H1 (cell line): Measurements from ENCODE around the gene GHRL. TPM values are rescaled to one million over a fixed set of nuclear protein-coding genes. Genes with fewer than 3 reads are reported as not detected.

ENCODE experiments used
- CTCF ChIA-PET: fragments of 300-600 bp; sonication (Branson Sonifier 250); formaldehyde crosslinking; loops from one replicate; lab custom pipeline; 2021; ENCODE audit not compliant: partially characterized antibody; lab: Charles Lee
- POLR2A ChIA-PET: fragments of 300-600 bp; sonication (Branson Sonifier 250); formaldehyde crosslinking; loops from one replicate; lab custom pipeline; 2021; ENCODE audit warnings: inconsistent platforms; ENCODE audit not compliant: partially characterized antibody; lab: Charles Lee
- DNase-seq, 2 experiments: peaks; one replicate each; pipeline versions ENCODE4 v3.0.0 to v3.0.0-alpha.2; 2010 to 2022; ENCODE audit warnings: low spot score in 2 of 2, low read depth in 1 of 2, mixed read lengths in 1 of 2
- FAIRE-seq: peaks from 2 replicates; lab custom pipeline; 2011; peaks lifted over from hg19 to GRCh38; lab: Jason Lieb, UNC
- H2AFZ ChIP-seq: 2 replicates; pipeline ENCODE4 v1.8.1; 2012; ENCODE audit warnings: low read length, inconsistent platforms
- H2AK5ac ChIP-seq: 2 replicates; pipeline ENCODE4 v1.6.1; 2013; ENCODE audit warnings: low read depth, low read length
- H2BK120ac ChIP-seq: replicated peaks from 2 replicates; pipeline ENCODE3; 2013; ENCODE audit warnings: low read depth, low read length, inconsistent platforms
- H2BK12ac ChIP-seq: 2 replicates; pipeline ENCODE4 v1.6.1; 2013; ENCODE audit warnings: low read depth, low read length
- H2BK15ac ChIP-seq: 2 replicates; pipeline ENCODE4 v1.6.1; 2013; ENCODE audit warnings: low read length
- H2BK20ac ChIP-seq: 2 replicates; pipeline ENCODE4 v1.6.1; 2013; ENCODE audit warnings: low read length
- H2BK5ac ChIP-seq: 2 replicates; pipeline ENCODE4 v1.6.1; 2013; ENCODE audit warnings: low read depth, low read length
- H3K14ac ChIP-seq: 2 replicates; pipeline ENCODE4 v1.6.1; 2013; ENCODE audit warnings: inconsistent platforms; ENCODE audit not compliant: insufficient read length
- H3K18ac ChIP-seq: 2 replicates; pipeline ENCODE4 v1.6.1; 2013; ENCODE audit warnings: low read length; ENCODE audit errors: extremely low read depth
- H3K23ac ChIP-seq: 2 replicates; pipeline ENCODE4 v1.6.1; 2013; ENCODE audit warnings: inconsistent platforms; ENCODE audit not compliant: insufficient read length
- H3K23me2 ChIP-seq: 2 replicates; pipeline ENCODE4 v1.6.1; 2013; ENCODE audit warnings: low read depth, low read length
- H3K27ac ChIP-seq: 2 replicates; pipeline ENCODE4 v1.6.1; 2011; ENCODE audit warnings: low read depth, low read length, inconsistent platforms
- H3K27me3 ChIP-seq, 4 experiments: replicated peaks in 1 of 4; 1 replicate in 1 of 4; 2 replicates in 3 of 4; pipeline versions ENCODE4 v1.6.1 to v1.8.1; 2011 to 2013; ENCODE audit warnings: low read length in 3 of 4, mild to moderate bottlenecking in 3 of 4, inconsistent platforms in 2 of 4, mixed read lengths in 2 of 4, moderate library complexity in 1 of 4; ENCODE audit not compliant: control insufficient read depth in 3 of 4, insufficient read depth in 3 of 4; ENCODE audit errors: extremely low read depth in 1 of 4
- H3K36me3 ChIP-seq, 4 experiments: 2 replicates each; pipeline versions ENCODE4 v1.6.1 to v1.8.1; 2011 to 2013; ENCODE audit warnings: mild to moderate bottlenecking in 4 of 4, low read length in 3 of 4, moderate library complexity in 2 of 4, control low read depth in 1 of 4, inconsistent platforms in 1 of 4; ENCODE audit not compliant: insufficient read depth in 4 of 4, control insufficient read depth in 2 of 4
- H3K4ac ChIP-seq: replicated peaks from 2 replicates; pipeline ENCODE3; 2013; ENCODE audit warnings: low read length, low read depth, mixed read lengths, inconsistent platforms; ENCODE audit not compliant: insufficient read length
- H3K4me1 ChIP-seq, 4 experiments: replicated peaks in 1 of 4; 1 replicate in 1 of 4; 2 replicates in 3 of 4; pipeline versions ENCODE4 v1.6.1 to v1.8.1; 2011 to 2013; ENCODE audit warnings: low read length in 3 of 4, inconsistent platforms in 2 of 4, mixed read lengths in 1 of 4; ENCODE audit not compliant: insufficient read depth in 4 of 4, control insufficient read depth in 3 of 4
- H3K4me2 ChIP-seq, 2 experiments: 2 replicates each; pipeline versions ENCODE4 v1.6.1 to v1.8.1; 2011 to 2013; ENCODE audit warnings: low read depth in 2 of 2, low read length in 2 of 2, control low read depth in 1 of 2, inconsistent platforms in 1 of 2, mild to moderate bottlenecking in 1 of 2; ENCODE audit not compliant: insufficient read depth in 1 of 2
- H3K4me3 ChIP-seq, 4 experiments: fragments of 200-600, 300-600 bp in 1 of 4; sonication (generic), shearing (Covaris generic), sonication (Bioruptor Twin) in 1 of 4; 2 replicates each; pipeline versions ENCODE4 v1.5.1 to v1.8.1; 2011 to 2016; ENCODE audit warnings: low read length in 4 of 4, low read depth in 3 of 4, control low read depth in 2 of 4, inconsistent platforms in 2 of 4, mild to moderate bottlenecking in 2 of 4, mixed read lengths in 1 of 4, moderate library complexity in 1 of 4; ENCODE audit not compliant: insufficient read depth in 2 of 4; ENCODE audit errors: extremely low read depth in 1 of 4
- H3K56ac ChIP-seq: replicated peaks from 2 replicates; pipeline ENCODE3; 2013; ENCODE audit warnings: low read depth, mild to moderate bottlenecking, mixed read lengths, low read length, inconsistent platforms; ENCODE audit not compliant: insufficient read length
- H3K79me1 ChIP-seq: 2 replicates; pipeline ENCODE4 v1.6.1; 2013; ENCODE audit warnings: low read depth, low read length, control low read depth
- H3K79me2 ChIP-seq, 2 experiments: 2 replicates each; pipeline versions ENCODE4 v1.6.1 to v1.8.1; 2012 to 2013; ENCODE audit warnings: low read length in 2 of 2, mild to moderate bottlenecking in 2 of 2, inconsistent platforms in 1 of 2; ENCODE audit not compliant: insufficient read depth in 2 of 2, control insufficient read depth in 1 of 2
- H3K9ac ChIP-seq, 4 experiments: replicated peaks in 1 of 4; 1 replicate in 1 of 4; 2 replicates in 3 of 4; pipeline versions ENCODE4 v1.6.1 to v1.8.1; 2011 to 2013; ENCODE audit warnings: low read depth in 3 of 4, low read length in 3 of 4, control low read depth in 2 of 4, mild to moderate bottlenecking in 2 of 4, moderate library complexity in 2 of 4, inconsistent platforms in 1 of 4; ENCODE audit errors: extremely low read depth in 1 of 4
- H3K9me3 ChIP-seq, 2 experiments: 2 replicates each; pipeline versions ENCODE4 v1.6.1 to v1.8.1; 2012 to 2013; ENCODE audit warnings: mild to moderate bottlenecking in 2 of 2, moderate library complexity in 2 of 2, control low read depth in 1 of 2, inconsistent platforms in 1 of 2, low read depth in 1 of 2, low read length in 1 of 2, mixed read lengths in 1 of 2; ENCODE audit not compliant: insufficient read depth in 2 of 2
- H4K20me1 ChIP-seq, 2 experiments: replicated peaks in 1 of 2; 2 replicates each; pipeline versions ENCODE3 to v1.8.1; 2011 to 2013; ENCODE audit warnings: inconsistent platforms in 2 of 2, low read length in 2 of 2, mild to moderate bottlenecking in 1 of 2; ENCODE audit not compliant: insufficient read depth in 2 of 2, control insufficient read depth in 1 of 2
- H4K5ac ChIP-seq: 2 replicates; pipeline ENCODE4 v1.6.1; 2013; ENCODE audit warnings: low read length, low read depth, mixed read lengths, inconsistent platforms; ENCODE audit not compliant: insufficient read length
- H4K8ac ChIP-seq: 2 replicates; pipeline ENCODE4 v1.8.0; 2013; ENCODE audit warnings: mild to moderate bottlenecking, moderate library complexity, low read length, inconsistent platforms; ENCODE audit not compliant: insufficient read depth; ENCODE audit errors: extremely low read depth
- H4K91ac ChIP-seq: replicated peaks from 2 replicates; pipeline ENCODE3; 2013; ENCODE audit warnings: low read length, mixed read lengths, inconsistent platforms; ENCODE audit not compliant: insufficient read length
- ASH2L ChIP-seq: fragments of 200-600, 300-600 bp; sonication (generic); IDR thresholded peaks from one replicate; pipeline ENCODE4 v1.7.1; 2017; ENCODE audit warnings: low read length
- ATF2 ChIP-seq: IDR thresholded peaks from 2 replicates; pipeline ENCODE4 v1.6.1; 2012; ENCODE audit warnings: low read length, inconsistent platforms
- BACH1 ChIP-seq: IDR thresholded peaks from 2 replicates; pipeline ENCODE4 v1.6.1; 2012; ENCODE audit warnings: low read length, improper control_type of control experiment
- CBX5 ChIP-seq: fragments of 300-800, 300-1000 bp; sonication (generic); IDR thresholded peaks from 2 replicates; pipeline ENCODE4 v1.7.1; 2016; ENCODE audit warnings: antibody characterized with exemption, low read length, low read depth
- CTCF ChIP-seq, 3 experiments: IDR thresholded peaks; 1 replicate in 2 of 3; 2 replicates in 1 of 3; pipeline versions ENCODE4 v1.5.1 to v1.6.1; 2011; ENCODE audit warnings: low read length in 3 of 3, mild to moderate bottlenecking in 3 of 3, inconsistent platforms in 2 of 3, low read depth in 1 of 3, moderate library complexity in 1 of 3; ENCODE audit not compliant: insufficient read depth in 1 of 3; ENCODE audit errors: control extremely low read depth in 1 of 3
- RAD21 ChIP-seq, 2 experiments: IDR thresholded peaks in 1 of 2; conservative IDR thresholded peaks in 1 of 2; 2 replicates each; pipeline ENCODE4 v1.6.1; 2011; ENCODE audit warnings: low read depth in 2 of 2, low read length in 2 of 2, improper control_type of control experiment in 1 of 2, inconsistent platforms in 1 of 2, mild to moderate bottlenecking in 1 of 2, moderate library complexity in 1 of 2
- SIX5 ChIP-seq: IDR thresholded peaks from 2 replicates; pipeline ENCODE4 v1.6.1; 2011; ENCODE audit warnings: mild to moderate bottlenecking, low read depth, low read length
- ZNF274 ChIP-seq: IDR thresholded peaks from 2 replicates; pipeline ENCODE4 v1.7.0; 2012; ENCODE audit warnings: low read length, borderline replicate concordance; ENCODE audit errors: extremely low read depth
- WGBS, 2 experiments: shearing (Covaris generic) in 1 of 2; methylation state at CpG; one replicate each; pipeline versions ENCODE4 v1.1.6 to v1.1.7; 2013 to 2015; ENCODE audit warnings: low lambda C conversion rate in 2 of 2, mixed read lengths in 2 of 2, inconsistent platforms in 1 of 2, low coverage in 1 of 2, missing lambda C conversion rate in 1 of 2; ENCODE audit not compliant: insufficient replicate concordance in 2 of 2, insufficient coverage in 1 of 2, insufficient read length in 1 of 2; ENCODE audit errors: extremely low coverage in 1 of 2, missing lambda C conversion rate in 1 of 2; 5-methylcytosine and 5-hydroxymethylcytosine counted together
- polyA plus RNA-seq, 7 experiments: library from polyadenylated mRNA; depleted of rRNA in 3 of 7; stranded (reverse) in 5 of 7; unstranded in 2 of 7; fragments of >200 nt in 5 of 7; fragments of 200-250 nt in 2 of 7; gene quantifications; 1 replicate in 5 of 7; 2 replicates in 1 of 7; 4 replicates in 1 of 7; pipeline versions ENCODE4 v1.2.1 to v1.2.3, GENCODE V29; 2011 to 2013; ENCODE audit warnings: missing spikeins in 2 of 7, mixed read lengths in 2 of 7
- total RNA-seq: library from RNA; stranded (reverse); fragmentation: NEBNext Ultra II Directional; extraction: Animal tissue kit (Norgen Biotek cat#: 25700); gene quantifications from 2 replicates; pipeline ENCODE4 v1.2.1, GENCODE V29; 2021

GHRL gene
- total and polyA plus RNA-seq, 2 of the 8 experiments (the other 6 are each of a cell fraction or from before 2014, with no cell fraction given) = 0.32 to 0.35 TPM

- H3K4me1 ChIP-seq = peaks cover 0 to 7% (median 4%) of the 10 kb centered on the region in 4 experiments; a peak in 6 of 7 replicates
- no peak overlapping the region for H4K8ac ChIP-seq
- H2BK12ac ChIP-seq = no peak overlapping the region
- no peak for FAIRE-seq
- WGBS, 2 experiments = 88% methylated on average over 11 of the region's 11 CpGs; no CpG with 5 or more reads in 1 of the 2 experiments
- H4K91ac ChIP-seq = no peak overlapping the region
- H2BK5ac ChIP-seq = no peak overlapping the region
- H3K23me2 ChIP-seq = no peaks in the 10 kb centered on the region
- H2BK20ac ChIP-seq = no peak overlapping the region
- H3K23ac ChIP-seq = no peak overlapping the region
- no peak for DNase-seq
- H2AK5ac ChIP-seq = no peak overlapping the region
- H3K4ac ChIP-seq = no peak overlapping the region
- no peak overlapping the region for H2AFZ ChIP-seq
- POLR2A ChIA-PET = interaction anchor here (0.8 to 1.2 kb wide), 2 partner anchors 12 to 16 kb away, joined by 3 read pairs; no protein-coding TSS in a partner anchor
- H3K79me2 ChIP-seq = no peaks in the 10 kb centered on the region
- H3K27me3 ChIP-seq = no peaks in the 10 kb centered on the region
- H3K9me3 ChIP-seq = no peaks in the 10 kb centered on the region
- H3K27ac ChIP-seq = no peak overlapping the region
- no peak overlapping the region for H3K4me2 ChIP-seq
- no peak overlapping the region for H3K18ac ChIP-seq
- H3K9ac ChIP-seq = peak overlapping the region in 1 of 4 experiments; percentile 31; a peak in 1 of 7 replicates
- peaks cover 0 to 8% (median 2%) of the 10 kb centered on the region in 4 experiments; a peak in 5 of 8 replicates for H3K36me3 ChIP-seq
- H4K5ac ChIP-seq = no peak overlapping the region
- no peaks in the 10 kb centered on the region; the same call in 1 of the 2 replicates for H3K79me1 ChIP-seq
- H2BK120ac ChIP-seq = no peak overlapping the region
- no peak overlapping the region for H3K56ac ChIP-seq
- no peak overlapping the region for H3K4me3 ChIP-seq
- H3K14ac ChIP-seq = no peak overlapping the region
- H4K20me1 ChIP-seq = peaks cover 0 to 2% of the 10 kb centered on the region in 2 experiments
- CTCF ChIA-PET = interaction anchor here (1.4 to 3.1 kb wide), 4 partner anchors 11 to 124 kb away, joined by 3 to 11 read pairs (median 4); partner anchors contain the start of genes IRAK2 and SEC13
- H2BK15ac ChIP-seq = no peak overlapping the region
- TF ChIP-seq ZNF274 = no peak
- TF ChIP-seq RAD21 (IDR thresholded peaks at IDR 0.05 in 1 of 2, conservative IDR thresholded peaks at IDR 0.05 in 1 of 2; ENCODE audit: low read depth in 2 of 2, low read length in 2 of 2) = no peak
- no peak for TF ChIP-seq ATF2
- no peak for TF ChIP-seq BACH1
- TF ChIP-seq CBX5 = no peak
- TF ChIP-seq ASH2L = no peak
- no peak for TF ChIP-seq SIX5
- no peak for TF ChIP-seq CTCF (IDR thresholded peaks at IDR 0.05; ENCODE audit: control extremely low read depth in 1 of 3, insufficient read depth in 1 of 3, low read depth in 1 of 3, low read length in 3 of 3)
Observed at GRCh38 chr3:10288575-10288960, 4.2 kb downstream of the GHRL start.
